ENCODE data around the gene PRKCE. TPM values are rescaled to one million over a fixed set of nuclear protein-coding genes. Genes with fewer than 3 reads are reported as not detected.

Gene PRKCE
- total and polyA plus RNA-seq, 2 donors (not counting 1 experiment from before 2014, with no cell fraction given) = 14.1 to 19.0 TPM

- no peak overlapping the region for H3K27ac ChIP-seq (ENCODE audit: insufficient read depth, low read length)
- peak in 1 of 2 donors; percentile 59 for DNase-seq (ENCODE audit: low read depth in 2 of 2)
- no peaks in the 10 kb centered on the region for H3K27me3 ChIP-seq (ENCODE audit: control insufficient read depth, insufficient read depth, low read length)
- H3K4me2 ChIP-seq (ENCODE audit: extremely low read depth, insufficient read depth, low read length) = no peak overlapping the region
- no peak overlapping the region for H3K4me3 ChIP-seq (replicated peaks in 1 of 4; ENCODE audit: control extremely low read depth in 1 of 4, insufficient read depth in 1 of 4, low read depth in 3 of 4, low read length in 4 of 4)
- H3K4me1 ChIP-seq (ENCODE audit: control insufficient read depth, extremely low read depth, insufficient read depth, low read length) = peaks cover 13% of the 10 kb centered on the region
- no peak for TF ChIP-seq CTCF (conservative IDR thresholded peaks at IDR 0.05 in 1 of 2, IDR thresholded peaks at IDR 0.05 in 1 of 2; ENCODE audit: low read depth in 1 of 2, low read length in 2 of 2)
- no peak for TF ChIP-seq EZH2 (IDR thresholded peaks at IDR 0.05; ENCODE audit: low read length, missing control alignments)
- no peak overlapping the region for H2AFZ ChIP-seq (ENCODE audit: low read length)
- H4K20me1 ChIP-seq (ENCODE audit: control insufficient read depth, extremely low read depth, insufficient read depth, low read length) = no peaks in the 10 kb centered on the region
- H3K79me2 ChIP-seq (ENCODE audit: control insufficient read depth, insufficient read depth, low read length) = no peaks in the 10 kb centered on the region
- H3K9me3 ChIP-seq (ENCODE audit: control insufficient read depth, insufficient read depth, low read depth, low read length) = no peaks in the 10 kb centered on the region
- no peak overlapping the region for H3K9ac ChIP-seq (ENCODE audit: insufficient read depth, low read length)
- H3K36me3 ChIP-seq (ENCODE audit: control insufficient read depth, insufficient read depth, low read length) = no peaks in the 10 kb centered on the region
Measured at GRCh38 chr2:46177461-46178089, 526.1 kb downstream of the PRKCE start.

GRCh38 chr2:46179037-46179621, 527.7 kb downstream of the PRKCE start:
- Histone ChIP-seq H3K27me3 (ENCODE audit: control insufficient read depth, insufficient read depth, low read length) (no peaks in the 10 kb centered on the region), H3K4me3 (replicated peaks in 1 of 4; ENCODE audit: control extremely low read depth in 1 of 4, insufficient read depth in 1 of 4, low read depth in 3 of 4, low read length in 4 of 4) (no peak overlapping the region), H2AFZ (ENCODE audit: low read length) (peak overlapping the region; percentile 0), H3K4me2 (ENCODE audit: extremely low read depth, insufficient read depth, low read length) (no peak overlapping the region), H3K4me1 (ENCODE audit: control insufficient read depth, extremely low read depth, insufficient read depth, low read length) (peaks cover 13% of the 10 kb centered on the region), H4K20me1 (ENCODE audit: control insufficient read depth, extremely low read depth, insufficient read depth, low read length) (no peaks in the 10 kb centered on the region), H3K36me3 (ENCODE audit: control insufficient read depth, insufficient read depth, low read length) (no peaks in the 10 kb centered on the region), H3K9me3 (ENCODE audit: control insufficient read depth, insufficient read depth, low read depth, low read length) (no peaks in the 10 kb centered on the region), H3K9ac (ENCODE audit: insufficient read depth, low read length) (peak overlapping the region; percentile 52), H3K27ac (ENCODE audit: insufficient read depth, low read length) (peak overlapping the region; percentile 86), H3K79me2 (ENCODE audit: control insufficient read depth, insufficient read depth, low read length) (no peaks in the 10 kb centered on the region)
- TF ChIP-seq CTCF (conservative IDR thresholded peaks at IDR 0.05 in 1 of 2, IDR thresholded peaks at IDR 0.05 in 1 of 2; ENCODE audit: low read depth in 1 of 2, low read length in 2 of 2) (no peak), EZH2 (IDR thresholded peaks at IDR 0.05; ENCODE audit: low read length, missing control alignments) (no peak)
- peak; percentile 96 to 97 for DNase-seq (ENCODE audit: low read depth in 2 of 2)

GRCh38 chr2:46180189-46180588, 528.7 kb downstream of the PRKCE start:
- TF ChIP-seq EZH2 (IDR thresholded peaks at IDR 0.05; ENCODE audit: low read length, missing control alignments) (no peak), CTCF (conservative IDR thresholded peaks at IDR 0.05 in 1 of 2, IDR thresholded peaks at IDR 0.05 in 1 of 2; ENCODE audit: low read depth in 1 of 2, low read length in 2 of 2) (no peak)
- no peaks in the 10 kb centered on the region for H3K27me3 ChIP-seq (ENCODE audit: control insufficient read depth, insufficient read depth, low read length)
- no peak overlapping the region for H2AFZ ChIP-seq (ENCODE audit: low read length)
- no peak for DNase-seq (ENCODE audit: low read depth in 2 of 2)
- no peaks in the 10 kb centered on the region for H3K79me2 ChIP-seq (ENCODE audit: control insufficient read depth, insufficient read depth, low read length)
- no peak overlapping the region for H3K4me3 ChIP-seq (replicated peaks in 1 of 4; ENCODE audit: control extremely low read depth in 1 of 4, insufficient read depth in 1 of 4, low read depth in 3 of 4, low read length in 4 of 4)
- no peak overlapping the region for H3K9ac ChIP-seq (ENCODE audit: insufficient read depth, low read length)
- H3K9me3 ChIP-seq (ENCODE audit: control insufficient read depth, insufficient read depth, low read depth, low read length) = no peaks in the 10 kb centered on the region
- no peaks in the 10 kb centered on the region for H3K36me3 ChIP-seq (ENCODE audit: control insufficient read depth, insufficient read depth, low read length)
- H4K20me1 ChIP-seq (ENCODE audit: control insufficient read depth, extremely low read depth, insufficient read depth, low read length) = no peaks in the 10 kb centered on the region
- H3K27ac ChIP-seq (ENCODE audit: insufficient read depth, low read length) = peak overlapping the region; percentile 86
- H3K4me2 ChIP-seq (ENCODE audit: extremely low read depth, insufficient read depth, low read length) = no peak overlapping the region
- H3K4me1 ChIP-seq (ENCODE audit: control insufficient read depth, extremely low read depth, insufficient read depth, low read length) = peaks cover 13% of the 10 kb centered on the region

Data from fibroblast of lung (primary cell).